Colonic mucosa (tissue), 4 donors: Measurements from ENCODE around the gene NPVF. TPM values are rescaled to one million over a fixed set of nuclear protein-coding genes. Genes with fewer than 3 reads are reported as not detected.

Experiments
- DNase-seq: peaks from one replicate; pipeline ENCODE4 v3.0.0-alpha.2; 2020
- H3K27ac ChIP-seq: fragments of 200-600 bp; one replicate; pipeline ENCODE4 v1.8.0; 2021
- H3K27me3 ChIP-seq: fragments of 200-600 bp; one replicate; pipeline ENCODE4 v1.8.0; 2021
- H3K36me3 ChIP-seq: fragments of 200-600 bp; one replicate; pipeline ENCODE4 v1.8.0; 2021
- H3K4me1 ChIP-seq: fragments of 200-600 bp; one replicate; pipeline ENCODE4 v1.8.0; 2021; ENCODE audit warnings: mild to moderate bottlenecking
- H3K4me3 ChIP-seq: fragments of 200-600 bp; one replicate; pipeline ENCODE4 v1.8.0; 2021
- H3K9ac ChIP-seq, 2 donors: one replicate each; pipeline ENCODE4 v1.7.0; 2013; ENCODE audit warnings: control low read depth in 2 of 2, low read depth in 2 of 2, low read length in 2 of 2
- H3K9me3 ChIP-seq: fragments of 200-600 bp; one replicate; pipeline ENCODE4 v1.8.0; 2021
- CTCF ChIP-seq: fragments of 200-600 bp; IDR thresholded peaks from one replicate; pipeline ENCODE4 v1.8.0; 2022; ENCODE audit warnings: antibody characterized with exemption, mild to moderate bottlenecking
- intact Hi-C: fragments of 100-400 bp; cut with DNase I; formaldehyde crosslinking; loops from one replicate; pipeline ENCODE4 v1.14.1; 2022
- total RNA-seq, 2 donors: library from RNA; stranded (reverse); fragmentation: NEBNext Ultra II Directional in 1 of 2; extraction: Animal tissue kit (Norgen Biotek cat#: 25700) in 1 of 2; gene quantifications; one replicate each; pipeline ENCODE4 v1.2.1, GENCODE V29; 2021
- donor health status: healthy.
- donor health status: DM: no; HTN: no; CAD: no.
- donor health status: DM: no; HTN: no; CAD: no.

The NPVF gene
- total RNA-seq, 2 donors from 2014 or later: not detected

GRCh38 chr7:25179325-25179724 is 49.0 kb downstream of the NPVF start:
- no peak for TF ChIP-seq CTCF
- no peaks in the 10 kb centered on the region for H3K9me3 ChIP-seq
- peak overlapping the region; percentile 46 for H3K27ac ChIP-seq
- intact Hi-C loops: no loop called here
- H3K27me3 ChIP-seq: no peaks in the 10 kb centered on the region
- peak overlapping the region; percentile 86 to 87 for H3K9ac ChIP-seq
- H3K36me3 ChIP-seq: no peaks in the 10 kb centered on the region
- H3K4me3 ChIP-seq: peak overlapping the region; percentile 55
- no peak for DNase-seq
- peaks cover 3% of the 10 kb centered on the region for H3K4me1 ChIP-seq

Other genes with a start within 250 kb of the NPVF start
- 10 to 100 TPM in 1 of 2 donors, 1 to 10 TPM in 1; 9.0 to 14.8 TPM for gene OSBPL3, start 248.3 kb downstream of the NPVF start, total RNA-seq
- gene CYCS, start 103.2 kb downstream of the NPVF start, total RNA-seq: 100 to 1,000 TPM; 344 to 371 TPM